Fibroblast of skin of back (primary cell): ENCODE data around the gene SURF4.
"Not testable (repeated sequence)": the region's sequence is repeated elsewhere in the genome, so short reads cannot be mapped to it uniquely, and the experiment has no call there.

Source experiments
- DNase-seq: peaks from one replicate; pipeline ENCODE4 v3.0.0-alpha.2; 2013

The SURF4 gene

DNA sequence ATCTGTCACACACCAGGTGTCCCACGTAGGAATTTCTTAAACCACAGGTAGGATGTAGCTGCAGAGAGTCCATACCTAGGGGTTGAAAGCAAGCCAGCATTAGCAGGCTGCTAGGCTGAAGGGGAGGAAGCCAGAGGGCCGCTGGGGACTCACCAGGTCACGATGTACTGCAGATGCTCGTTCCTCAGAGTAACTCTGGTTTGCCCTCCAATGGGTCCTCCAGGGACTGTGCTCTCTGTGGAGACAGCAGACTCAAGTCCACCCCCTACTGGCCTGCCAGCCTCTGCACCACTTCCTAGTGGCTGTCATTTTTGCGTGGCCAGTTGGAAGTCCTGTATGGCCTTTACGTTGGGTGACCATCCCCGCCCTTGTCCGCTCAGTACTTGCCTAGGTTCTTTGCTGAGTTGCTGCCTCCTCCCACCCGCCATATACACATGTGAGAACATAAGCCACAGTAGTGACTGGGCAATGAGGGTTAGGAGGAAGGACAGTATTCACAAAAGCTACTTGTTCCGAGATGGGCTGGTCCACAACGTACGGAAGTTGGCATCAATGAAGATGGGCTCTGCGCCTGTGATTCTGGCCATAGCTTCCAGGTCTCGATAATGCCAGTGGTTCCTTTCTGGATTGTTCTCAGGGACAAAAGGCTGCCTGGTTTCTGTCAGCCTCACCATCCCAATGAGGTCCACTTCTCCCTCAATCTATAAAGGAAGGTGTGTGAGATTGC lies 23.8 kb downstream of the SURF4 start:
- peak; percentile 64 for DNase-seq

DNA sequence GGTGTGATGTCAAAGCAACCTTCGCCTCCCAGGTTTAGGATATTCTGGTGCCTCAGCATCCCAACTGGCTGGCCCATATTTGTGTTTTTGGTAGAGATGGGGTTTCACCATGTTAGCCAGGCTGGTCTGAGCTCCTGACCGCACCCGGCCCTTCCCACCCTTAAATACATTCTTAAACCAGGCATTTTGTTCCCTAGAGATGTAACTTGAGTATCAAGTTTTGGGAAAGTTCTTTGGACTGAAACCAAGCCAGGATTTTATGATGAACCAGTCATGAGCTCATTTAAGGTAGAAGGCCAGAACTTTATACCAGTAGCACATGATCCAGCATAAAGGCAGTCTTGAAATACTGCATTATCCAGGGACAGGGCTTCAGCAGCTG lies 24.3 kb downstream of the SURF4 start:
- no peak for DNase-seq

DNA sequence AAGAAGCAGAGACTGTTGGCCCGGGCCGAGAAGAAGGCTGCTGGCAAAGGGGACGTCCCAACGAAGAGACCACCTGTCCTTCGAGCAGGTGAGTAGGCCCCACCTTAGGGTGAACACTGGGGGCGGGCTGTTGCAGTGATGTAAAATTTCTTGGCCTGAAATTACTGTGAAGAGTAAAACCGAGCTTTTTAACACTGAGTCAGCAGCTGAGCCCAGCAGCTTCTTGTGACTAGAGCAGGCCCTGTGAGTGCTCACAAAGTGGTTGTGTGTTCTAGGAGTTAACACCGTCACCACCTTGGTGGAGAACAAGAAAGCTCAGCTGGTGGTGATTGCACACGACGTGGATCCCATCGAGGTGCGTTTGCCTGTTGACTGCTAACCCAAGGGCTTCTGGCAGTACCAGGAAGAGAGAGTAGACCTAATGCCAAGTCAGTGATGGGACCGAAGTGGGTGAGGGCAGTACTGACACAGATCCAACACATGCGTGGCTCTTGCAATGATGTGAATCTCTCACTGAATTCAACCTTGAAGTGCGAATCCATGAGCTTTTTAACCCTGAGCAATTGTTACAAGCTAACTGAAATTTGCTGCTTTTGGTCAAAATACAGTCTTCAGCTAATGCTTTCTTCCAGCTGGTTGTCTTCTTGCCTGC lies 25.8 kb downstream of the SURF4 start:
- DNase-seq, result no peak

DNA sequence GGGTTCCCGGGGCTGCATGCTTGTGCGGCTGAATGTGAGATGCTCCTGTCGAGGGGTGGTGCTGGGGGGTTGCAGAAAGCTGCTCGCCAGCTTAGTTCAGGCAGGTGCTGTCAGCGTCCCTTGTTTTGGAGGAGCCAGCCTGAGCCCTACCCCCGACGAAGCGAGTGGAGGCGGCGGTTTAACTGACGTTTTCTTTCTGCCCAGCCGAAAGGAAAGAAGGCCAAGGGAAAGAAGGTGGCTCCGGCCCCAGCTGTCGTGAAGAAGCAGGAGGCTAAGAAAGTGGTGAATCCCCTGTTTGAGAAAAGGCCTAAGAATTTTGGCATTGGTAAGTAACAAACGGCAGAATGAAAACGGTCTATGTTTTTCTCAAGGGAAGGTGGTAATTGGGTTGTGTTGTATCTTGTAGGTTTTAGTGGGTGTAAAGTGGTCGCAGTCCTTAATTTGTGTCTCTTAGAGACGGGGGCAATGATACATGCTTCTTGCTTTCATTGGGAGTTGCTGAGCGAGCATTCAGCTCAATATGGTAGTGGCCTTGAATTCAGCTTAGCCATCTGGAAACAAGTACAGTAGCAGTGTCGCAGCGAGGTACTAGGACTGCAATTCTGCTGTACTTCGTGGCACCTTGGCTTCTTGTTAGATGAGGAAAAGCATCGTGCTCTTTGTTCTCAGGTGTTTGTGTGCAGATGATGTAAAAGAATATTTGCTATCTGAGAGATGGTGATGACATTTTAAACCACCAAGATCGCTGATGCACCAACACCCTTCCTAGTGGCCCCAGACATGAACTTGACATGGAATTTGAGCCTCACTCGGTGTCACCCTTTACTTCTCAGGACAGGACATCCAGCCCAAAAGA lies 26.9 kb downstream of the SURF4 start:
- no peak for DNase-seq

DNA sequence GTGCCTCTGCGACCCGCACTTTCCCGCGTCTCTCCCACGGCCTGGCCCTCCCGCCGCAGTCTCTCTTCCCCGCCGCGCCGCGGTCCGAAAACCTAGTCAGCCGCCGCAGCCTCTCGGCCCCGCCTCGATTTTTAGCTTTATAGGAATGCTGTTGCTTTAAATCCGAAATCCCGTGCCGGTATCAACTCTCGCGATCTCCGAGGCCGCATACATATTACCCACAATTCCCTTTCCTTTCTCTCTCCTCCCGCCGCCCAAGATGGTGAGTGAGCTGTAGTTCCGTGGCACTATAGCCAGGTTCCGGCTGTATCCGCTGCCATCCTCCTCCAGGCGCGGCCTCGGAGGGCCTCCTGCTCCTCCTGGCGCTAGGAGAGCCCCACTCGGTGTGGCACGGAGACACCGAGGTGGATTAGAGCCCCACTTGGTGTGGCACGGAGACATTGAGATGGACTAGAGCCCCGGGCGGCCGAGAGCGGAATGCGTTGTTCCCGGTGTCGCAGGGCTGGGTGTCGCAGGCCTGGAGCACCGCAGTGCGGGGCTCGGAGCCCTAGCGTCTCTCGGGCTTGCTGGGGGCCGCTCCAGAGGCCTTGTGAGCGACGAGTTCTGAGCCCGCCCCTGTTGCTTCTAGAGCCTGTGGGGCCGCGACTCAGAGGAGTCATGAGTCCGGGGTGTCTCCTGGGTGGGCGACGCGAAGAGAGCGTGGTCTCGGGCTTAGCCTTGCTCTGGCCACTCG lies 27.7 kb downstream of the SURF4 start, which contains the start of the genes MED22 and RPL7A:
Gene MED22 (minus strand): TSS at position 147 of the 733 bp plus-strand sequence. CDS start 1,469 bp downstream, outside the sequence.
Gene RPL7A (plus strand): TSS at position 234 of the 733 bp plus-strand sequence. CDS start 26 bp downstream, at position 260.
- DNase-seq, result peak; percentile 96

DNA sequence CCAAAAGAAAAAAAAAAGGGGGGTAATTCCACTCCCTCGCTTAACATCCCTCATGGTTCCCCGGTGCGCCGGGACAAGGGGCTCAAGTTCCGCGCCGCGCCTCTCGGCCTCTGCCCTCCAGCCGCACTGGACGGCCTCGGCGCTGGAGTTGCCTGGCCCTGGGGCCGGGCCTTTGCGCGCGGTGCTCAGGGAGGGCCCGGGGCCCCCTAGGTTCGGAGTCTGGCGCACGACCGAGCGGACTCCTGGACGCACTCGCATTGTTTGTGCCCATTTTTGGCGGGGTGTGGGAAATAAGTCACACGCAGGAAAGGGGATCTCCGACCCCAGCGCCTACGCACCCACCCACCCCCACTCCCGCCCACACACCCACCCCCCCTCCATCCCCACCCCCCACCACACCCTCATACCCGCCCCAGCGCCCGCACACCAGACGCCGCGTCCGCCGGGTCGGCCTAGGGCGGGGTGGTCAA lies 28.3 kb downstream of the SURF4 start:
- DNase-seq, result peak; percentile 35

DNA sequence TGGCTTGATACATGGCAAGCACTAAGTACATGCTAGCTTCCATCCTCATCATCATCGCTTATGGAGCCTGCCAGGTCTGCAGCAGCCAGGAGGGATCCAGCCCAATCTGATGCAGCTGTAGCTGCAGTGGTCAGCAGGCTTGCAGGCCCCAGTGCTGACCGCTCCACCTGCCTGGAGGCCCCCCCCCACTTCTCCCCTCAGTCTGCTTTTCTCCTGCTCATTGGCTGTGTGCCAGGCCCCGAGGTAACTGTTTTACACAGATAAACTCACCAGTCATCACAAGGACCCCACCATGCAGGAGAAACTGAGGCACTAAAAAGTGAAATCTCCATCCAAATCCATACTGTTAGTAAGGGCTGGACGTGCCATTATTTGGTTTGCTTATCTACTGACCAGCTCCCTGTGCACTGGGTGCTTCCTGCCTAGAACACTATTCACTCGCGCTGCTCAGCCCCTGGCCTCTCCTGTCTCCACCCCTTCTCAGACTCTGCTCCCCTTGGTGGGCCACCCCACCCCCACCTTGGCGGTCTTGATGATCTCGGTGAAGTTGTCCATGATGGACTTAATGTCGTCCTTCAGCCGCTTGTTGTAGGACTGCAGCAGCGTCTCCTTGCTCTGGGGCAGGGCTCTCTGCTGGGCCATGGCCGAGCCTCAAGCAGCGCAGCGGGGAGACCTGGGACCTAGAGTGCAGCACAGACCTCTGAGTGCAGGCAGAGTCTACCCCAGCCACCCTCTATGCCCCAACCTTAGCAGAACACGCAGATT lies 29.7 kb downstream of the SURF4 start:
- DNase-seq, result no peak

DNA sequence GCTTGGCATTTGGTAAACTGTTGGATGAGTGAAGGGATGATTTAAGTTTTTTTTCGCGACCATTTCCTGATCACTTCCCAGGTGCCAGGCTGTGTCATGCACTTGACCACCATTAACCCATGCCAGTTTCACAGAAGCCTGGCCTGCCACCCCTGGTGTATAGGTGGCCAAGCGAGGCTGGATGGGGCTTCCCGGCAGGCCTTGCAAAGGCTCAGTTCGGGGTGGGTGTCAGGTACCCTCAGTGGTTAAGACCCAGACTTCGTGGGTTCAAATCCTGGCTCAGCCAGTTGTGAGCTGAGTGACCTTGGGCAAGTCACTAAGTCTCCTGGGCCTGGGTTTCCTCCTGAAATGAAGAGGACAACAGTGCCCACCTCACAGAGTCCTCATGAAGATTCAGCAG lies 30.3 kb downstream of the SURF4 start:
- DNase-seq, result no peak

DNA sequence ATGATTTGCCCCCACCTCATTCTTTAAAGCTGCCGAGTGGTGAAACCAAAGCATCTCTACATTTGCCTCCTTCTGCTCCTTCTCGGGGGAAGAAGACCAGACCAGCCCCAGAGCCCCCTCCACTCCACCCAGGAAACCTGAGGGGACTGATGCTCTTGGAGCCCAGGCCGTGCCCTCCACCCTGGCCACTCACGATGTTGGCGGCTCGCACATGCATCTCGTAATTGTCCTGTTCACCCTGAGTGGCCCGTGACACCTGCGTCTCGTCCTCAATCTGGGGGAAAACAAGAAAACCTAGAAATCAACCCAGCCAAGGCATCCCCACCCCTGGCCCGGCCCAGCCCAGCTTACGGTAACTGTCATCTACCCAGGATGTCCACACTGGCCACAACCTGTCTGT lies 30.9 kb downstream of the SURF4 start:
- no peak for DNase-seq

DNA sequence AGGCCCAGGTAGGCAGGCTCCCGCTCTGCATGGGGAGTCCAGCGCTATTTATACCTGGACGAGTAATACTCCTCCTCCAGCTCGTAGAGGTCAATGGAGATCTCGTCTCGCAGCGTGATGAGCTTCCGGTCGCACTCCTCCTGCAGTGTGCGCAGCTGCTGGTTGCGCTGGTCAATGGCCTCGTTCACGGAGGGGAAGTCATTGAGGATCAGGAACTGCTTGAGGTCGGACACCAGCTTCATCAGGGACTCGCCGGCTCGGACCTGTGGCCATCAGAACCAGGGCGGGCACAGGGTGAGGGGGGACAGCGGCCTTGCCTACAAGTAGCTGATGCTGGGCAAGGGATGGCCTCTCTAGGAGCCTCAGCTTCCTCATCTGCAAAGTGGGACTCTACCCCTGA lies 31.8 kb downstream of the SURF4 start:
- DNase-seq, result no peak

DNA sequence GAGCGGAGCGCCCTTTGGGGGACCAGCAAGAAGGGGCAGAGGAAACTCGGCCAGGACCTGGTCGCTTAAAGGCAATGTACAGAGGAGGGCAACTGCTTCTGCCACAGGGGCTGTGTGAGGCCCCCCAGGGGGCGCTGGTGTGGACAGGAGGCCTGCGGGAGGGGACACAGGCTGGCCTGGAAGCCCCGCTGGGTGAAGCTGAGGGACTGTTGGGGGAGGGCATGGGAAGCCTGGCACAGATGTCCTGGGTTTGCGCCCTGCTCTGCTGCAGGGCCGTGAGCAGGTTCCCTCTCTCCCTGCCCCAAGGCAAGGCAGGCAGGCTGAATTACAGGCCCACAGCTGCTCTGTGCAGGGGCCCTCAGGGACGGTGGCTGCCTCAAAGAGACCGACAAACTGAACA lies 33.3 kb downstream of the SURF4 start:
- DNase-seq, result no peak

DNA sequence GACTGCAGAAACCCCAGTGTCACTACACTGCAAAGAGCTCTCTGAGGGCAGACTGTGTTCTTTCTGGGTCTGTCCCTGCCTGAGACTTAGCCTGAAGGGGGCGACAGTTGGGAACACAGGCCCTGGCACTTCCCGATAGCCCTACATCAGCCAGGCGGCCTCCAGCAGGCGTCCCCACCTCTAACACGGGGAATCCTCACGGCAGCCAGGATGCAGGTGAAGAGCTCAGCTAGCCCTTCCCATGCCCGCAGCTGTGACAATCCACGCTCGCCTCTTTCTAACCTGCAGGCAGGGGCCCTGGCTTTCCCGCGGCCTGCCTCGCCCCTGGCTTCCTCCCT lies 33.8 kb downstream of the SURF4 start:
- no peak for DNase-seq

DNA sequence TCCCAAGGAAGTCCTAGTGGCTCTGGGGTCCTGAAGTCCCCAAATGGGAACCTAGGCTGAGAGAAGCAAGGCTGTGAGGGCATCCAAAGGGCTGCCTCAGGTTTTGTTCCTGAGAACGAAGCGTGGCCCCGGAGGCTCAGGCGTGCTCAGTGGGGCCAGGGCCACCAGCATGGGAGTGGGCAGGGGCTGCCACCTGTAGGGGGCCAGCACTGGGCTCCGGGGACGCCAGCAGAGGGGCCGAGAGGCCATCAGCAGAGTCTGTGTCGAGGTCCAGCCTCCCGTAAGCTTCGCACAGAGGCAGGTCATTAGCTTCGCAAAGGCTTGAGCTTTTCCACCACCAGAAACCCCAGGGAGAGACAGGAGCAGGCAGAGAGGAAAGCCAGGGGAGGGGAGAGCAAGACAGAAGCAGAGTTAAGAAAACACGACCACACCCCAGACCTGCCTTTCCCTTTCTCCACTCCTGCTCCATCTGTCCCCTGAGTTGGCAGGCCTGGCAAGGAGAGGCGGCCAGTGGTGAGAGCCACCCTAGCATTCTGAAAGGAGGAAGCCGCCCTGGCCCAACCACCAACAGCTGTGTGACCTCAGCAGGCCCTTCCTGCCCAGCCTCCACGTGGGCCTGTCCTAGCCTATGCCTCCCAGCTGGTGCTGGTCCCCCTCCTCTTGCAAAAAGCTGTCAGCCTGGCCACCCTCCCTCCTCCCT lies 34.3 kb downstream of the SURF4 start:
- no peak for DNase-seq

DNA sequence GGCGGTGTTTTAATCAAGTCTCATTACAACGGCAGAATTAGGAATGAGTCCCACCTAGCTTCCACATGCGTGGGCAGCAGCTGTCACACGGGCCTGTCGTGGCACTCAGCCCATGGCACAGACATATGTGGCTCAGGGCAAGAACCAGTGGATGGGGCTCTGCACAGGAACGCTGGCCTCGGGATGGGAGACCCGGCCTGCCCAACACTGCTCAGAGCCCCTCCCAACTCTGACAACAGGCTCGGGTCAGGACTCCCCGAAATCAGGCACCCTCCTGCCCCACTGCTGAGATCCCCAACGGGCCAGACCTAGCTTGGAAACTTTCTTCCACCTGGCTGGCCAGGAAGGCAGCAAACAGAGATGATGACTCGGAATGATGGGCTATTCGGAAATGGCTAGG lies 34.9 kb downstream of the SURF4 start:
- DNase-seq, result no peak

DNA sequence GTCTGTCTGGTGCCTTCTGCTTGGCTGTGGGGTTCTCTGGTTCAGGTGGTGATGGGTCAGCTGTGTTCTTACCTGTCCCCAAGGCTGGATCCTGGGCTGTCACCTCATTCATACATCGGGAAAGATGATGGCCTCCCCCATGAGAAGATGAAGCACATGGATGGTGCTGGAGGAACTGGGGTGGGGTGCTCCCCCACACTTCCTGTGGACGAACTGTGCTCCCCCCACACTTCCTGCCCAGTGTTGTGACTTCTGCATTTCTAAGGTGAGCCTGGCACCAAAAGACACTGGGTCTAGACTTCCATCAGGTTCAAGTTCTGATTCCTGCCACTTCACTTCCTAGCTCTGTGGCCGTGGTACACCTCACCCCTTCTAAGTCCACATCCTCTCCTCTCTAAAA lies 35.6 kb downstream of the SURF4 start:
- DNase-seq, result no peak

DNA sequence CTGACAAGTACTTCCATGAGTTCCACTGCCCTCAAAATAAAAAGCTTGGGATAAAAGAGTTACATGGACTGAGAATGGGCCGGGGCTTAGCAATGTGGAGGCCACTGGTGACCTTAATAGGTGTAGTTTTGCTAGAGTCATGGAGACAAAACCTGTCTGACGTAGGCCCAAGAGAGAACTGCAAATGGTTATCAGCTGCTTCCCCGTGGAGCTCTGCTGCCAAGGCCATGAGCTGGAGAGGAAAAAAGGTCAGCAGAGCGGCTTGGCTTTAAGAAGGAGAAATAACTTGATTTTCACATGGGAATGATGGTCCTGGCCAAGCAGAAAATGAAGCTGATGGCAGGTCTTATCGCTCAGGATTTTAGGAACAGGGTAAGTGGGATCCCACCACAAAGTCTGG lies 36.2 kb downstream of the SURF4 start:
- no peak for DNase-seq

DNA sequence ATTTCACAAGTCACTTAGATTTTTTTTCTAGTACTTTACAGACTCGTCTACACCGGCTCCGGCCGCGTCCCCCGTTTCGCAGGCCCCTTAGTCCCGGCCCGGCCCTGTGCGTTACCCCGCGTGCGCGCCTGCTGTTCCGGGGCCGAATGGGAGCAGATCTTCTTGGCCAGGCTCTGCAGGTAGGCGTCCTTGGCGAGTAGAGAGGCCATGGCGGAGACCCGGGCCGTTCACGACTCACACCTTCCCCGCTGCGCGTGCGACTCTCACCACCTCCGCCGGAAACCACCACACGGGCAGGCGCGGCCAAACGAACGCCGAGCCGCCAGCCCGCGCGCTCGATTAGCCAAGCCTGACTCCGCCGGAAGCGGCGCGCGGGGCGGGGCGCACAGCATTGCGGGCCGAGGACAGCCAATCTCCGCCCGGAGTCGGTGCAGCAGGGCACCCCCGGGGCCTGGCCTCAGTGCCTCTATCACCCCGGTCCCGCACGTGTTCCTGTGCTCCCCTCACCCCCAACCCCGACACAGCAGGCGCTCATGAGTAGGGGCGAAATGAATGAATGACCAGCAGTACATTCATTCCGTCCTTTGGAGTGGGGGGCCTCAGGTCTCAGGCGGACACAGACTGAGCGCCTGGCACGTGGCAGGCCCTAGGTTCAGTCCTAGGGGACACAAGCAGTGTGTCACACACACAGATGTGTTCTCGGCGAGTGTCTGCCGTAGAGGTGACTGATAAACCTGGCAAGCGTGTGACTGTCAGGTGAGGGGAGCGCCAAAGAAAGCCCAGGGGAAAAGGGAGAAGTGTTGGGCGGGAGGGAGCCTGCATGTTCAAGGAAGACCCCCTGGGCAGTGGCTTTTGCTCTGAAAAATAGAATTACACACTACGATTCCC lies 39.7 kb downstream of the SURF4 start, which contains the start of gene SURF6:
Gene SURF6 (minus strand): TSS at position 265 of the 888 bp plus-strand sequence. CDS start 56 bp downstream, at position 209.
- DNase-seq, result peak; percentile 91

DNA sequence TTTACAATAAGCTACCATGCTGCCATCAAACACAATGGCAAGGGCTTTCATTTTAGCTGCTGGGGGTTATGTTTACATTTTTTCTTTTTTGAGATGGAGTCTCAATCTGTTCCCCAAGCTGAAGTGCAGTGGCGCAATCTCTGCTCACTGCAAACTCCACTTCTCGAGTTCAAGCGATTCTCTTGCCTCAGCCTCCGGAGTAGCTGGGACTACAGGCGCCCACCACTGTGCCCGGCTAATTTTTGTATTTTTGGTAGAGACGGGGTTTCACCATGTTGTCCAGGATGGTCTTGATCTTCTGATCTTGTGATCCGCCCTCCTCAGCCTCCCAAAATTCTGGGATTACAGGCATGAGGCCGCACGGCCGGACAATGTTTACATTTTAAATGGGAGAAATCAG lies 41.0 kb downstream of the SURF4 start:
- not testable (repeated sequence) for DNase-seq

DNA sequence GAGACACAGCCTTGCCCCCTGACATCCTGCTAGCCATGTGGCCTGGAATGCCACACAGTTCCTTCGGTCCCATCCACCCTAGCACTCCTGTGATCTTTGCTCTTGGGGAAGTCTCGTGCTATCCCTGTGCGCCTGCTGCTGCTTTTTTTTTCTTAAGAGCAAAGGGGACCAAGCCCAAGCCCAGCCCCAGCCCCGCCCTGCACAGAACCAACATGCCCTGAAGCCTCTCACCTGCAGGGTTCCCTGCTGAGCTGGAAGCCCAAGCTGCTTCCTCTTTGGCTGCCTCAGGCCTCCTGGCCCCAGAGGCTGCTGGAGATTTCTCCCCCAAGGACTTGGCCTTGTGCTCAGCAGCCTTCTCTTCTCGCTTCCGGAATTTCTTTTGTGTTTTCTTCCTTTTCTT lies 41.7 kb downstream of the SURF4 start:
- no peak for DNase-seq

DNA sequence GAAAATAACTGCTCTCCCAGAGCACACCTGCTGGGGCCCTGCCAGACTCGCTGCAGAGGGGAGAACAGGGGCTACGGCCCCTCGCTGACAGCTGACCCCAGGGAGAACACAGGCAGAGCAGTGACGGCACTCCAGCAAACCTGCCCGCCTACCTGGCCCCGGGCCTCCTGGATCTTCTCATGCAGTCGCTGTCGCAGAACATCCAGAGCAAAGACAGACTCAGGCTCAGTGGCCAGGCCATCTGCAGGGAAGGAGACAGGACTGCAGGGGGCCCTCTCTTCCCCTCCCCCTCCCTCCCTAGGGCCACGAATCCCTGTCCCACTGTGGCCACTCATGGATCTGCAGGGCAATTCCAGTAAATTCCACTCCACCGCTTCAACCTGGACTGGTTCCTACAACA lies 42.3 kb downstream of the SURF4 start:
- DNase-seq, result no peak
